NOMO-1 treated with DMSO at 0.1 percent for 48 hours (cell line): Measurements from ENCODE around the gene SGPL1.

ENCODE experiments used
- DNase-seq: peaks from one replicate; lab custom pipeline; 2025; ENCODE audit not compliant: unreplicated experiment; lab: John Stamatoyannopoulos, UW

SGPL1 gene

GRCh38 chr10:70810967-70811366 lies 4.8 kb upstream of the SGPL1 start:
- DNase-seq: no peak

- no peak for DNase-seq
Measured at GRCh38 chr10:70811881-70812280, 3.9 kb upstream of the SGPL1 start.

GRCh38 chr10:70812814-70813213 lies 2.9 kb upstream of the SGPL1 start:
- DNase-seq: no peak

GRCh38 chr10:70814126-70814525 lies 1.6 kb upstream of the SGPL1 start:
- DNase-seq: no peak

DNA sequence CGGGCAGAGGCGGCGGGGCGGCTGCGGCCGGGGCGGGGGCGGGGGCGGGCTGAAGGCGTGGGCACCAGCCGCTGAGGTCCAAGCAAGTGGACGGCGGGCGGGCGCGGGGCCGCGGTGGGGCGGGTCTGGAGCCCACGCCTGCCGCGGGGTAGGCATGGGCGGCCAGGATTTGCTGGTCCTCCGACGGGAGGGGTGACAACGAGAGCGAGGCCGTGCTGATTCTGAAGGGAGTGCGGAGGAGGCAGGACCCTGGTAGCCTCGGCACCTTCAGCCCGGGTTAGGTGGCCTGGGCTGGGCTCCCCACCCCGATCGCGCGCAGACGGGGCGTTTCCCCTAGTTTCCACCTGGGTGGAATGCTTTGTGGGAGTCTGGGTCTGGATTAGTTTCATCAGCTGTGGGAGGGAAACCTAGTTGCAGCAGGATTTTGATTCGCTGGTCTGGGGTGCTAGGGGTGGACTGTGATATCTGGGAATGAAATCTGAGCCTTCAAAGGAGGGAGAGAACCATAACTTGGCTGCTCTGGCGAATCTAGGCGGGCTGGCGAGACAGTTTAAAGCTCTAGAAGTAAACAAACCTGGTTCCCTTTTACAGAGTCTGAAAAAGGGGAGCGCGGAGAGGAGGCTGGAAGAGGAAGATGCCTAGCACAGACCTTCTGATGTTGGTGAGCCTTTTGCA lies 609 bp downstream of the SGPL1 start:
- peak; percentile 26 for DNase-seq

GRCh38 chr10:70820976-70821750 lies 5.4 kb downstream of the SGPL1 start:
- no peak for DNase-seq

DNA sequence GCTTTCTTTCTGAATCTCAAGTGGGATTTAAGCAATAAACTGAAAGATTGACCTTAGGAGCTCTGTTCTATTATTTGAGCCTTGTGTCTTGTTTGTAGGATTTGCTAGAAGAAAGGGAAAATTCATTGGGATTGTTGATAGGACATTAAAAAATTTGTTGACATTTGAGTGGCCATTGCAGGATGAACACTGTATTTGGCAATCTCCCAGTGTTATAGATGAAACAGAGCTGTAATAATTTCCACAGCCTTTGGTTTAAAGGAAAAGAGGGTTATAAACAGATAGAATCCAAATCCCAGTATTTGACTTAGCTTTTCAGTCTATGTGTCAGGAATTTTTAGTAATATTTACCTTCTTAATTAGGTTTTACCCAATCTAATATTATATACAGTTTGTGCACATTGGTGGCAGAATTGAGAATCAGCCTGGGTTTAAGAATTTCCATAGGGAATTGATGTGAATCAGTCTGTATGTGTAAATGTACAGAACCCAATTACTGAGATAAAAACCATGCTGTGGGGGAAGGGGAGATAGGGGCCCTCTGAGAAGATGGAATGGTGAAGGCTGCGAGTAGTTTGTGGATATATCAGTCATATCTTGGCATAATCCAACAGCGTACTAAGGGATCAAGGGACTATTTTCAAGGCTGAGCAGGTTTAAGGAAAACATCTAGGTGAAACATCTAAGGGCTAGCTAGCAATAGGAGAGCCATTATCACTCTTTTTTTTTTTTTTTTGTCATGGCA lies 6.5 kb downstream of the SGPL1 start:
- DNase-seq: no peak

- no peak for DNase-seq
Measured at GRCh38 chr10:70827086-70827757, 11.5 kb downstream of the SGPL1 start.

GRCh38 chr10:70828923-70829322 lies 13.2 kb downstream of the SGPL1 start:
- DNase-seq: no peak

DNA sequence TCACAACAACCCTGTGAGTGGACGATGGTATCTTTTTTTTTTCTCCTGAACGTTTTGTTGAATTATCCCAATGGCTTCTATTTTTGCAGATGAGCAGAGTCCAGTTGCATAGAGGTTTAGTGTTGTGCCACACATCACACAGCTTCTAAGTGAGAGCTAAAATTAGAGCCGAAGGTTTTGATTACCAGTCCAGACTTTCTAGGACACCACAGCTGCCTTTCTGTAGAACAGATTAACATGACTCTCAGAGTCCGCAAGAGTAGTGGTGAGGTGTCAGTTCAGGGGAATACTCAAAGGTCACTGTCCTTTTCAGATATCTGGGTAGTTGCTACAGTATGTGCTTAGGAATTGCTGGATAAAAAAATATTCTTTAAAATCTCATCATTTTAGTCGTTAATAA lies 13.8 kb downstream of the SGPL1 start:
- DNase-seq: no peak

- peak; percentile 30 for DNase-seq
Measured at GRCh38 chr10:70830164-70830563, 14.4 kb downstream of the SGPL1 start.

GRCh38 chr10:70832221-70832620 lies 16.5 kb downstream of the SGPL1 start:
- no peak for DNase-seq

DNA sequence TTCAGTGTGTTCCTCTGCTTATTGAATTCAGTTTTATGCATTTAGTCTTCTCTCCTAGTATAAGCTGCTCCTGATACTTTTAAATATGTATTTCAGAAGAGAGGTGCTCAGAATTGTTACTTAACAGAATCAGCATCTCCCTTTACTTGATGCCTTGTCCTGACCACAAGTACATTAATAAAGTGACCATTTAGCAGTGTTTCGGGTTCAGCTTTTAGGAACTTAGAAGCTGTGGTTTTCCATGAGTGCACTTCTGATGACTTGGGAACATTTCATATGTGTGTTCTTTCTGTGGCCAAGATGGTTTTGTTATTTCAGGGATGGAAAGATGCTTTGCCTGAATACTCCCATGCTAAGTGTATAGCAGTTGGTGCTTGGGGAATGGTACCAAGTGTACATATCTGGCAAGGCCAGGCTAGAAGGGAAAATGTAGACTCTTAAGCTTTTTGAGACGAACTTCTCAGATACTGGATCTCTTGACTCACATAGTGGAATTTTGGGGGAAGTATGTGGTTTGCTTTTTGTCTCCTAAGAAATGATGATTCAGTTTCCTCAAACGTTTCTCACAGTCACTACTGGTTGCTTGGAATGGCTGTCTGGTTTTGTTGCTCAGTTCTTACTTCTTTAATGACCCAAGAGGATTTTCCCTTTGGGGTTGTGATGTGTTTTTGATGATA lies 17.2 kb downstream of the SGPL1 start:
- DNase-seq: no peak

GRCh38 chr10:70833601-70834000 lies 17.9 kb downstream of the SGPL1 start:
- DNase-seq: no peak

- no peak for DNase-seq
Measured at GRCh38 chr10:70834021-70834420, 18.3 kb downstream of the SGPL1 start.

- peak; percentile 4 for DNase-seq
Measured at GRCh38 chr10:70834441-70835151, 18.8 kb downstream of the SGPL1 start.

- DNase-seq: no peak
Measured at GRCh38 chr10:70836319-70836718, 20.6 kb downstream of the SGPL1 start.

- no peak for DNase-seq
Measured at GRCh38 chr10:70837660-70838059, 21.9 kb downstream of the SGPL1 start.

- peak; percentile 15 for DNase-seq
Measured at GRCh38 chr10:70838270-70838805, 22.6 kb downstream of the SGPL1 start.

- peak; percentile 49 for DNase-seq
Measured at GRCh38 chr10:70840836-70841235, 25.1 kb downstream of the SGPL1 start.
